T-helper 1 cell treated with Interleukin-12 subunit alpha and Interleukin-12 subunit beta and Interleukin-4 antibody, amounts not matched to agents 30 ng/mL and 1 ng/mL, for 36 hours (primary cell): ENCODE results near the gene HRH2. TPM values are rescaled to one million over a fixed set of nuclear protein-coding genes. Genes with fewer than 3 reads are reported as not detected.

Experiments
- intact Hi-C: fragments of 100-400 bp; cut with micrococcal nuclease; formaldehyde crosslinking; loops from one replicate; pipeline ENCODE4 v1.15.1; 2024
- total RNA-seq: library from RNA; stranded (reverse); gene quantifications from 2 replicates; pipeline ENCODE4 v1.2.3, GENCODE V29; 2022

The HRH2 gene
- total RNA-seq, 1 donor from 2014 or later, result 39.3 TPM

DNA sequence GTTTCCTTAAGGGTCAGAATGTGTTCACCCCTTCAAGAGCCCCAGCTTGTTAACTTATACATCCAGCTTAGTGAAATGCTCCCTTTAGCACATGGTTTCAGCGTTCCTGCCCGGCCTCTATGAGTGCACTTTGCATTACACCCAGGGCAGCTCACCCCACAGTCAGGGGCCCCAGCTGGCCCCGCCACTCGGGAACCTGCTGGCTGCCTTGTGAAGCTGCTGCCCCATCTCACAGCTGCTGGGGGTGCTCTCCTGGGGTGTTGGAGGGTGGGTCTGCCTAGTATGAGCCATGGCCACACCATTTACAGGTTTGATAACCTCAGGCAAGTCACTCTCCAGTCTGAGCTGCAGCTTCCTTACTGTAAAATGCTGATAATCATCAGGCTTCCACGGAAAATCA is 32.2 kb downstream of the HRH2 start:
- intact Hi-C loops, result no loop called here

DNA sequence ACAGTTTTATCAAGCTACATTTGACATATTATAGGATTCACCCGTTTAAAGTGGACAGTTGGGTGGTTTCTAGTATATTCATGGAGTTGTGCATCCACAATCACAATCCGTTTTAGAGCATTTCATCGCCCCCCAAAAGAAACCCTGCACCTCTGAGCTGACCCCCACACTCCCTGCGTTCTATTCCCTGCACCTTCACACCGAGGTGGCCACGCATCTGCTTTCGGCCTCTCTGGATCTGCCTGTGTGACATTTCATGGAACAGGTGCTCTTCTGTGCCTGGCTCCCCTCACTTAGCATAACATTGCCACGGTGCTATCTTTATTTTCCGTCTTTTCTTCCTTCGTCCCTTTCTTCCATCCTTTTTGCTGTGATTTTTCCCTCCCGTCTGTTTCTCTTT is 32.7 kb downstream of the HRH2 start:
- intact Hi-C loops, result no loop called here

DNA sequence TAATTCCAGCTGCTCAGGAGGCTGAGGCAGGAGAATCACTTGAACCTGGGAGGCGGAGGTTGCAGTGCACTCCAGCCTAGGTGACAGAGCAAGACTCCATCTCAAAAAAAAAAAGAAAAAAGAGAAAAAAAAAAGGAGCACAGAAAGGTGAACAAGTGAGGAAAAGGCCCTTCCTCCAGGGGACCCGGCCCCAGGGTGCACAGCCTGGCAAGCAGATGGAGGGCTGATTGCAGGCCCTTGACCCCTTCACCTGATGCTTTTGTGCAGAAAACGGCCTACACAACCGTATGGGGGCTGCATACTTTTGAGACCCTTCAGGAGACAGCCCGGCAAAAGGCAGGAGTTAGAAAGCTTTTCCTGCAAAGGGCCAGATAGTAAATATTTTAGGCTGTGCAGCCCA is 33.9 kb downstream of the HRH2 start:
- intact Hi-C loops, result no loop called here

DNA sequence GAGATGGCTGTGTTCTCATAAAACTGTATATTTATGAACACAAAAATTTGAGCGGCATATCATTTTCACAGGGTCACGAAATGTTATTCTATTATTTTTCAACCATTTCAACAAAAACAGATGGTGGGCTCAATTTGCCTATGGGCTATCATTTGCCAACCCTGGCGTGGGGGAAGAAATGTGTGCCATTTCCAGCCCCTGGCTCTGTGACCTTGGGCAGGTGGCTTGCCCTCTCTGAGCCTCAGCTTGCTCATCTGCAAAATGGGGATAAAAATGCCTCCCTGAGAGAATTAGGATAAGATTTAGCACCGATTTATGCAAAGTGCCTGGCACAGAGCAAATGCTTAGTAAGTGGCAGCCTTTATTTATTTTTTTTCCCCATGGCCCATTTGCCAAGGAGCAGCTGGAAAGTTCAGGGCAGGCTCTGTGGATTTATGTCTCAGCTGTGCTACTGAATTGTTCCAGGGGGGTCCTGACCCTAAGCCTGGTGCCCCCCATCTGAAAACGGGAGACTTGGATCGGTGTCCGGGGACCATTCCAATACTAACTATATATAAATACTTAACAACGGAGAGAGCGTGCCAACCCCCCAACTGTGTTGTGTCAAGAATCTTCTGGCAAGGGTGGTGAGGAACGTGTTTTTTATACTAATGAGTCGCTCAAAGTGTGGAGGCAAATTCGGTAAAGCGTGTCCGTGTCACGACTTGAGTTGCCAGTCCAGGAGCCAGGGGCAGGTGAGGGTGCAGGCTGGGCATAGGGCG is 34.5 kb downstream of the HRH2 start:
- intact Hi-C loops, result no loop called here

DNA sequence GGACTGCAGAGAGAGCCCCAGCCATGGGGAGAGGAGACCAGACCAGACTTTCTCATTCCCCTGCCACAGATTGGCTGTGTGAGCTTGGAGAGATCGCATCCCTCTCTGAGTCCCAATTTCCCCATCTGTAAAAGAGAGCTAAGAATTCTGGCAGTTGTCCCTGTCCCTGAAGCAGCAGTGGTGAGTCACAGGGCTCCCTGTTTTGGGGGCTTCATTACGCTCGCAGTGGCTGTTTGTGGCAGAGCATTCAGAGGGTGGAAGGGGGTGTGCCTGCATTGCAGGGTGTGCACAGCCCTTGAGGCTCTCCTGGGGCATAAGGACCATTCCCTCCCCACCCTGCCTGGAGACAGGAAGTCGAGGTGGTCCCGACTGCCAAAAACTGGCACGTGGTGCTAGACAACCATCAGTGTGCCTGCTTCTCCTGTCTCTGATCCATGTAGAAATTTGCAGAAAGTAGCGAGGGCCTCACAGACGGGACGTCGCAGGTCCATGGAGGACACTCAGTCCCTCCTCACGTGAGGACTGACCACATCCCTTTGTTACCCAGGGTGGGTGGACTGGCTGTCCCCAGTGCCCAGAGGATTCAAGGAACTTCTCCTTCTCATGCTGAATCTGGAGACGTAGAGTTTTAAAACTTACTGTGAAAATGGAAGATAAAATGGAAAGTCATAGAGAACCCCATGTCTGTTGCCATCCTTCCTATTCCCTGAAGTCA is 35.3 kb downstream of the HRH2 start:
- intact Hi-C loops, result no loop called here

DNA sequence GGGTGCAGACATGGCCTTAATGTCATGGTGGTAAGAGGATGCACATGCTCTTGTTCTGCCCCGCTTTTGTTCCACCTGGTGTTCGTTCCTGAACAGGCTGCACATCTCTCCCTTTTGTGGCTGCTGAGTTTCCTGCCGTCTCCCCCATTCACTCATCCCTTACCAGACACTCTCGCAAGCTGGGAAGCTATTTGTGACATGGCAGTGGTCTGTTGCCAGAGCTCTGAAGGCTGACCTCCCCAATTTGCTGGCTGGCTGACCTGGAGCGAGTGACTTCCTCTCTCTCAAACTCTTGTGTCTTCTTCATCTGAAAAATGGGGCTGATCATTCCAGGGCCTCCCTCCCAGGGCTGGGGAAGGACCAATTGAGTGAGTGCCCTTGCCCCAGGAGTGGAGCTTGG is 35.9 kb downstream of the HRH2 start:
- intact Hi-C loops, result no loop called here

DNA sequence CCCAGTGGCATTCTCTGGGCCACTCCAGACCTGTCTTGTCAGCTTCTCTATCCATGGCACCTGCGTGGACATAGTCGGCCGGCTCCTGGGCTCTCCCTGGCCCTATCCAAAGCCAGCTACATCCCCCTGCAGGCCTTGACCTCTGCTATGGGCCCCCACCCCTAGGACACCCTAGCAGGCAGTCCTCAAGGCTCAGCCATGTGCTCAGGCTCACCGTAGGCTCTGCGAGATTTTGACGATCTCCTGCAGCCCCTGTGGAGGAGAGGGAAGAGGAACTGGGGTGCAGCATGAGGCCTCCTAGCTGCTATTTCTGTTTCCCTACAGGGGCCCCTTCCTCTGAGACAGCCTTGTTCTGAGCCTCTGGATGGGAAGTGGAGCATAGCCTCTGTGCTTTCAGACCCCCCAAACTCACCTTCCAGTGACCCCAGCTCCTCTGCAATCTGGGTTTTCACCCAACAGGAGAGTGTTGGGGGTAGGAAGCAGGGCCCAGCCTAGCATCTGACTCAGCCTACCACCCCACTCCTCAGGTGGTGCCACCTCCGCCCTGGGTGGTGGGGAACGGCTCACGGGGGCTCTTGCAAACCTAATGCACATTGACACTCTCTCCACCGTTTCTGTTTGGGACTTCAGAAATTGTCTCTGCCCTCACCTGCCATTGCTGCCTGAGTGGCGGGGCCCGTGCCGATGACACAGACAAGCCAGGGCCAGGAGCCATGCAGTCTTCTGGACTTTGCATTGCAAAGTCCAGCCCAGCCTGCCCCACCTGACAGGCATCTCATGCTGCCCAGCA is 36.7 kb downstream of the HRH2 start:
- intact Hi-C loops, result no loop called here

DNA sequence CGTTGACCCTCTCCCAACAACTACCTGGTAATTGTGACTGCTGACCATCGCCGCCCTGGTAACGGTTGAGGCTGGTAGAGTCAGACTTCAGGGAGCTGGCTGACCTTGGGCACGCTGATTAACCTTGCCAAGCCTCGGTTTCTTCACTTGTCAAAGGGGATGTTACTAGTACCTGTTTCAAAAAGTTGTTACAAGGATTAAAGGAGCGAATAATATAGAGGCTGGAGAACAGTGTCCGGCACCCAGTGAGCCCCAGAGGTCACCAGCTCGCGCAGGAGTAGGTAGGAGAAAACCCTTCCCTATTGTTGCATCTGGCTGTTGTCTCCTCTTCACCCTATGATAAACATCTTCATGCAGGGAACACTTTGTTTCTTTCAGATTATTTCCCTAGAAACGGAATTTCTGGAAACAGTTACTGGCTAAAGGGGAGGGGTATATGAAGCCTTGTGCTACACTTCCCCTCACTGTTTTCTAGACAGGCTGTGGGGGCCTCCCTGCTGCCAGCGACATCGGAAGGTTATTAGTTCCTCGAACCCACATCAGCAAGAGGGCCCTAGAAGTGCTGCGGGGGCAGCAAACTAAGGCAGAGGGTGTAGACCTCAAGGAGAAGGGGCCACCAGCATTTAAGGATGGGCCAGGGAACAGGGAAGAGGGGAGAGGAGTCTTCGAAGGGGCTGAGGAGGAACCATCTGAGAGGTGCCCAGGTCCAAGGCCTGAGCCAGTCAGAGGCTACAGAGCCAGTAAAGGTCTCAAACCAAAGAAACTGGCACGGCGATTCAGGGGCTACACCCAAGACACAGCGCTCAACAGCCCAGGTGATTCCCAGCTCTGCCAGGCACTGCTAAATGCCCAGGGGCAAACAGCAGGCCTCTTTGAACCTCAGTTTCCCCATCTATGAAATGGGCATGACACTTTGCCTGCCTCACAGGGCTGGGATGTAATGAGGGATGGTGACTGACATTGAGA is 37.6 kb downstream of the HRH2 start:
- intact Hi-C loops, result loop anchor here (1.0 to 2.0 kb wide), 7 partner anchors 23 to 744 kb away; partner anchors contain the start of genes HRH2 and SFXN1

DNA sequence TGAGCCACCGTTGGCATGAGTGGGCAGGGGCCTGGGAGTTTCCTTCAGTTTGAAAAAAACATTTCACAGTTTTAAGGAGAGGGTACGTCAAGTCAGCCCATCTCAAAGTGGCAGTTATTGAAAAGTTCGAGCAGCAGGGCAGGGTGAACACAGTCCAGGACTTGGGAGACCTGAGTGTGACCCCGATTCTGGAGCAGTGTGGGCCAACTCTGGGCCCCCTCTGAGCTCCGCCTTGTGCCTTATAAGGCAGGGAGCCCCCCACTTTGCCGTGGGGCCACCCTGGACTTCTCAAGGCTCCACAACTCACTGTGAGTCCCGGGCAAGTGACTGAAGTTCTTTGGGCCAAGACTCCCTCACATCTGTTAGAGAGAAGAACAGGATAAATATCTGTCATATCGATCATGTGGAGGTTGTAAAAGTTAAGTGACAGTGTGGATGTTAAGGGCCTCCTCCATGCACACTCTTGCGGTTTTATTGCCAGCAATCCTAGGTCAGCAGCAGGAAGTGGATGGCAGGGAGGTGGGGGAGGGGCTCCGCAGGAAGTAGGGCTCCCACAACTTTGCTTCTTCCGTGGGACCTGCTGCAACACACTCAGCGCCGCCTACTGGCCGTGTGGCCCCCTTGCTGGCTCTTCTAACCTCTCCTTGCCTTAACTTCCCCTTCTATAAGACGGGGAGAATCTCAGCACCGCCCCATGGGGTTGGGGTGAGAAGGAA is 38.4 kb downstream of the HRH2 start:
- intact Hi-C loops, result loop anchor here (1.0 to 2.0 kb wide), 7 partner anchors 22 to 745 kb away; partner anchors contain the start of genes HRH2 and SFXN1

DNA sequence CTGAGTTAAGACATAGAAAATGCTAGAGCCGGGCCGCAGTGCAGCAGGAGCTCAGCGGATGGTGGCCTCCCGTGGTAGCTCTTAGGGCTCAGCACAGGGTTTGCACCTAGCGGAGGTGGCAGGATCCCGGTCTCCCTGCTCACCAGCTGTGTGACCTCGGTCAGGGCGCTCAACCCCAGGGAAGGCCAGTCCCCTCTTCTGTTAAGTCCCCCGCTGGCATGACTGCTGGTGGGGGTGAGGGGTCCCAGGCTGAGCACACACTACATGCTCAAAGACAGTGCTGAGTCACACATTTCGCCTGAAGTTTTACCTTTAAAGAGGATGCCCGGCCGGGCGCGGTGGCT is 39.0 kb downstream of the HRH2 start:
- intact Hi-C loops, result loop anchor here (1.0 to 2.0 kb wide), 7 partner anchors 21 to 746 kb away; partner anchors contain the start of genes HRH2 and SFXN1

DNA sequence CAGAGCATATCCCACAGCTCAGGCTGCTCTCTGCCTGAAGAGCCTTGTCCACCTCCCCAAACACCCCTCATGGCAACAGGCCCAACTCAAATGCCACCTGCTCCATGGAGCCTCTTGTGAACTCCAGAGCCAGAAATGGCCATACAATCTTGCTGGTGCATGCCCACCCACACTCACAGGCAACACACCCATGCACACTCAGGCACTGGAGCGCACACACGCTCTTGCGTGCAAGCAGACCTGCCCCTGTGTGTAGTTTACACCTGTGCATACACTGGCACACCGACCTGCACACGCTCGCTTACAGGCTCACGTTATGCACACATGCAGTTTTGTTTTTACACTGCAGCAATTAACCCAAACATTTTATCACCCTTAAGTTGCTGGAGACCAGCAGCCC is 40.0 kb downstream of the HRH2 start:
- intact Hi-C loops, result loop anchor here (2.0 kb wide), 1 partner anchor 219 kb away; the partner anchor contains the start of gene SFXN1

DNA sequence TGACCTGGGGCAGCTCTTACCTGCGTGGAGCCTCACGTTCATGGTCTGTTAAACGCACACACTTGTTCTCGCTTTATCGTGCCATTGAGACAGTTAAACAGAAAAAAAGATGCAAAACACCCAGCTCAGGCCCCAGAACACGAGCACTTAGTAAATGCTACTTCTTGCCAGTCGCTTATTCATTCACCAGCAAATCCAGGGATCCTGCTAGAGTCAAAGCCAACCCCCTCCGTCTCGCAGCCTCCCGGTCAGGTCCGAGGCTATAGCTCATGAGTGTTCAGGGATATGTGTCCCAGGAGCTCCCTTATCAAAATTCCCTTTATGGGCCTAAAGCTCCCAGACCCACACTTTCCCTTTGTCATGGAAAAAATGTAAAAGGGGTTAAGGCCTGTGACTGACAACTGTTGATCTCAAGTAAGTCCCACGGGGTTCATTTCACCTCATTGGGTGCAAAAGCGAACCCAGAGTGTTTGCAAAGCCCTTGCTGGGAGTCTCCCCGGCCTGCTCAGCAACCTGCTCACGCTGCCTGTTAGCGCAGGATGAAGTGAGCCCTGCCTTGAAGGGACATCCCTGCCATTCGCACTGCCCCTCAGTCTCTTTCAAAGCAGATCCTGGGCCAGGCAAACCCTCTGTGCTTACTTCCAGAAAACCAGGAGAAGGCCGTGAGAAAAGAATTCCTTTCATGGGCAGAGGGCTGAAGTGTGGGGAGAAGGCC is 40.7 kb downstream of the HRH2 start:
- intact Hi-C loops, result no loop called here

DNA sequence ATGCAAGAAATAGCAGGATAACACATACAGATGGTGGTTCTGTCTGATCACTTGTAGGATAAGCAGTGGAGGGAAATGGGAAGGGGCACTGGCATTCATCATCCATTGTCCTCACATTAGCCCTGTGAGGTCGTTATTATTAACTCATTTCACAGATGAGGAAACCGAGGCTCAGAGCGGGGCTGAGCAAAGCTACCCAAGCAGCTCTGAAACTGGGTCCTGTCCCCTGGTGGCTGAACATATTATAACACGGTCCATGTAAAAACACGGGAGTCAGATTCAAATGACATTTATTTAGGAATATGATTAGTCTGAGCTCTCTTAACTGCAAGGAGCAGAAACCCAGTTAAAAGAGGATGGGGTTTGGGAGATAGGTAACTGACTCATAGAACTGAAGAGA is 43.1 kb downstream of the HRH2 start:
- intact Hi-C loops, result loop anchor here (1.0 kb wide), 1 partner anchor 167 kb away; no protein-coding TSS in a partner anchor

DNA sequence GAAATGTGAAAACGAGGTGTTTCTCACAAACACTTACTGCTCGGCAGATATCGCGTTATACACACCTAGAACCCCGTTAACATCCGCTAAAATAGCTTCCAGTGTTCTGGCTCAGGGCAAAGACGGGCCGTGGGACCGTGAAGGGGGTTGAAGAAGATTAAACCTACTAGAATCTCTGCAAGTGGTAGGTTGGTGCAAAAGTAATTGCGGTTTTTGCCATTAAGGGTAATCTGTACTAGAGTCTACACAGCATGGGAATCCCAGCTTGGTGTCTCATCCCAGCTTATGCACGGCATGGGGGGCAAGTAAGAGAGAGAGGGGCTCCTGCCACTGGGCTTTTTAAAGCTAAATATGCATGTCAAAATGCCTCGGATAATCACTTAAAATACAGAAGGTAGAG is 43.9 kb downstream of the HRH2 start:
- intact Hi-C loops, result loop anchor here (1.0 kb wide), 1 partner anchor 167 kb away; no protein-coding TSS in a partner anchor

DNA sequence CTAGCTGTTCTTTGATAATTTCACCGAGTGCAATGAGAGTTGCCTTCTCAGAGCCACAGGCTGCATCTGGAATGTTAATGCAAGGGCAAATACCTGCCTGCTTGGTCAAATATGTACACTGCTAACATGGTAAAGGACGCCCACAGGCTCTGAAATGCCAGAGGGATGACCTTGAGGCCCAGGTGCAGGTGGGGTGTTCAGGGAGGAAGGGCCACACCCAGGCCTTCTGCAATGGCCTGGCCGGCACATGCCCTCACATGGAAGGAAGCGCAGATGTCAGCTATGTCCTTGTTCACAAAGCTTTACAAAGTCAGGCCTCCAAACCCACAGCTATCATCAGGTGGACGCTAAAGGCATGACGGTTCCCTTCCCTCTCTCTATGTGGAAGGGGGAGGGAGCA is 48.6 kb downstream of the HRH2 start:
- intact Hi-C loops, result no loop called here

DNA sequence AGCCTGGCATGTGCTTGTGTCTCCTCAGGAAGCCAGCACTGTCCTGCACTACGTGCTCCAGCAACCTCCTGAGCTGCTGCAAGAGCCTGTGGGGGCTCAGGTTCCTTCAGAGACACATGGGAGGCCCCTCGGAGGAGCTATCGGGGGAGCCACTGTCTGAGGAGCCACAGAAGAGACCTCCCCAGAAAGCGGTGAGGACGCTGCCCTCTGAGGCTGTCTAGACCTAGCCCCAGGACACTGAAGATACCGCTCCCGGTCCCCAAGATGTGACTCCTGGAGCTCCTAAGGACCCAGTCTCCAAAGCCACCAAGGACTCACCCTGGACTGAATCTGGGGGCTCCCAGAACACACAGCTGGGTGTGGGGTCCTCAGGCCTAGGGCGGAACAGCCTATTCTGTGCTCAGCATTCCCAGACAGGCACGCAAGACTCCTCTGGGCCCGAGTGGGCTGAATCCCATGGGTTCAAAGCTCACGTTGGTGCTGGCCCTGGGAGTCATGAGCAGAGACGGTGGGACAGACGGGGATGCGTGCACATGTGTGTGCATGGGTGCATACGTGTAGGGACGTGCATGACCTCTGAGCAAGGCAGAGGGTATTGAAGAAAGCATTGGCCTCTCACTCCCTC is 50.0 kb downstream of the HRH2 start:
- intact Hi-C loops, result no loop called here

DNA sequence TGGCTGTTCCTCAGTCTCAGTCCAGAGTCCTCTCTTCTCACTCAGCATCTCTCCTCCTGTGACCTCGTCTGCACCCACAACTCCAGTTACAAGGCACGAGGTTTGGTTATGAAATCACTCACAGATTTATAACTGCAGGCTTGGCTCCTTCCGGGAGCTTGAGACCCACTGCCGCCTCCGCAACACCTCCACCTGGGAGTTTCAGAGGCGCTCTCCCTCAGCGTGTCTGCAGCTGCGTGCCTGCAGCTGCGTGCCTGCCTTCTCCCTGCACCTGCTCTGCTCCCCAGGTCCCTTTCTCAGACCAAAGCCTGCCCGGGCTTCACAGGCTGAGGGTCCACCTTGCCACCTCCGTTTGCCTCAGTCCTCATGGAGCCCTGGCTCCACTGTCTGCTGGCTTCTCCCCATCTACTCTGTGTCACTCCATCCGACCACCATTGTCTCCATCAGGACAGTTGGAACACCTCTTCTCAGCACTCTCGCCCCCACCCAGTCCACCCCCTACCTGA is 51.5 kb downstream of the HRH2 start:
- intact Hi-C loops, result no loop called here

DNA sequence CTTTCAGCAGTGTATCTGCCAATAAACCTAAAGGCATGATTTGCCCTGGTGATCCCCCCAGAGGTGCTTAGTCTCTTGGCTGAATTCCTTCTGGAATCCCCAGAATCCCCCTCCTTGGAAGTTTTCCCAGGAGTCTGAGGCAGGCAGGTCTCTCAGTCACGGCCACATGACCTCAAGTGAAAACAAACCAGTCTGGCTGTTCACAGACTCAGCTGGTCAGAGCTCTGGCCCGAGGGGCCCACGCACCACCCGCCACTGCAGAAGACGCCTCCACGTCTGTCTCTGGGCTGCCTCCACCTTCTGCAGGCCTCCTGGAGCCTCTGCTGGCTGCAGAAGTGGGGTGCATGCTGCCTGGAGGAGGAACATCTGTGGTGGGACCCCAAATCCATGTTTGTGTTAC is 52.5 kb downstream of the HRH2 start:
- intact Hi-C loops, result no loop called here

DNA sequence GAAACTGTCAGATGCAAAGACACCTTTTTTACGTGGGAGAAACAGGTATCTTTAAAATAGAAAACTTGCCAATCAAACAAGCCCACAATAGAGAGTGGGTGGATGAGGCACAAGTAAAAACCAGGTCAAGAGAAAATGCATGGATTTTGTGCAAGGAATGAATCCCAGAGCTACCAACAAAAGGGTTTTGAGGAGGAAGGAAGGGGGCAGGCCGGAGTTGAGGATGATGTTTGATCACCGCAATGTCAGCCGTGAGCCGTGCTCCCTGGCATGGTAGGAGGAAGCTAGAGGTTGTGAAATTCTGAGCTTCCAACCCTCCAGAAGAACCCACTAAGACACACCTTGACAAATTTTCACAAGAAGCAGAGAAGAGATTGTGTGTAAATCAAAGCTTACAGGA is 53.2 kb downstream of the HRH2 start:
- intact Hi-C loops, result no loop called here
